Epithelial cell of proximal tubule (primary cell): ENCODE data around the gene LRP2. TPM values are rescaled to one million over a fixed set of nuclear protein-coding genes. Genes with fewer than 3 reads are reported as not detected.
"Not testable (repeated sequence)": the region's sequence is repeated elsewhere in the genome, so short reads cannot be mapped to it uniquely, and the experiment has no call there.

Source experiments
- DNase-seq: peaks from one replicate; pipeline ENCODE4 v3.0.0-alpha.2; 2011; ENCODE audit warnings: low read depth
- H3K4me3 ChIP-seq: 2 replicates; pipeline ENCODE4 v1.5.1; 2011; ENCODE audit warnings: low read depth, mild to moderate bottlenecking, low read length
- total RNA-seq: library from RNA; depleted of rRNA; stranded (reverse); fragments of >200 nt; gene quantifications from 2 replicates; pipeline ENCODE4 v1.2.3, GENCODE V29; 2015
- TF ChIP-seq, protein P1 (sequence below): conservative IDR thresholded peaks from 2 replicates; pipeline ENCODE4 v1.5.1; 2012; ENCODE audit warnings: low read depth, mild to moderate bottlenecking, low read length

The LRP2 gene
- total RNA-seq, 1 donor from 2014 or later: 0.17 TPM

DNA sequence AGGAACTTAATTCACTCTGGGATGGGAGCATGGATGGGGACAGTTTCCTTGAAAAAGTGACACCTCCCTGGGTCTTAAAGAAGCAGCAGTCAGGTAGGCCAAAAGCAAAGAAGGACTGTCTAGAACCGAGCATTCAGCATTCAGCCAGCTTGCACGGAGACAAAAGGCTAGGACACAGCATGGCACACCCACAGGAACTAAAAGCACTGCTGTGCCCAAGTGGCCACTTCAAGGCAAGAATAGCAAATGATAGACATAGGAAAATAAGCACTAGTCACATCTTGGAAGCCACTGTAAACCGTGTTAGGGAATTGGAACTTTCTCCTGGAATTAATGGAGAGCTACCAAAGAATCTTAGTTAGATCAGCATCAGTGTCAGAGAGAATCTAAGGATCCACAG is 47.0 kb downstream of the LRP2 start:
- TF ChIP-seq, protein P1, sequence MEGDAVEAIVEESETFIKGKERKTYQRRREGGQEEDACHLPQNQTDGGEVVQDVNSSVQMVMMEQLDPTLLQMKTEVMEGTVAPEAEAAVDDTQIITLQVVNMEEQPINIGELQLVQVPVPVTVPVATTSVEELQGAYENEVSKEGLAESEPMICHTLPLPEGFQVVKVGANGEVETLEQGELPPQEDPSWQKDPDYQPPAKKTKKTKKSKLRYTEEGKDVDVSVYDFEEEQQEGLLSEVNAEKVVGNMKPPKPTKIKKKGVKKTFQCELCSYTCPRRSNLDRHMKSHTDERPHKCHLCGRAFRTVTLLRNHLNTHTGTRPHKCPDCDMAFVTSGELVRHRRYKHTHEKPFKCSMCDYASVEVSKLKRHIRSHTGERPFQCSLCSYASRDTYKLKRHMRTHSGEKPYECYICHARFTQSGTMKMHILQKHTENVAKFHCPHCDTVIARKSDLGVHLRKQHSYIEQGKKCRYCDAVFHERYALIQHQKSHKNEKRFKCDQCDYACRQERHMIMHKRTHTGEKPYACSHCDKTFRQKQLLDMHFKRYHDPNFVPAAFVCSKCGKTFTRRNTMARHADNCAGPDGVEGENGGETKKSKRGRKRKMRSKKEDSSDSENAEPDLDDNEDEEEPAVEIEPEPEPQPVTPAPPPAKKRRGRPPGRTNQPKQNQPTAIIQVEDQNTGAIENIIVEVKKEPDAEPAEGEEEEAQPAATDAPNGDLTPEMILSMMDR: no peak
- H3K4me3 ChIP-seq: no peak overlapping the region
- no peak for DNase-seq

DNA sequence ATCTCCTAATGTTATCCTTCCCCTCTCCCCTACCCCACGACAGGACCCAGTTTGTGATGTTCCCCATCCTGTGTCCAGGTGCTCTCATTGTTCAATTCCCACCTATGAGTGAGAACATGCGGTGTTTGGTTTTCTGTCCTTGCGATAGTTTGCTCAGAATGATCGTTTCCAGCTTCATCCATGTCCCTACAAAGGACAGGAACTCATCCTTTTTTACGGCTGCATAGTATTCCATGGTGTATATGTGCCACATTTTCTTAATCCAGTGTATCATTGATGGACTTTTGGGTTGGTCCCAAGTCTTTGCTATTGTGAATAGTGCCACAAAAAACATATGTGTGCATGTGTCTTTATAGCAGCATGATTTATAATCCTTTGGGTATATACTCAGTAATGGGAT is 54.0 kb downstream of the LRP2 start:
- not testable (repeated sequence) for H3K4me3 ChIP-seq, DNase-seq

DNA sequence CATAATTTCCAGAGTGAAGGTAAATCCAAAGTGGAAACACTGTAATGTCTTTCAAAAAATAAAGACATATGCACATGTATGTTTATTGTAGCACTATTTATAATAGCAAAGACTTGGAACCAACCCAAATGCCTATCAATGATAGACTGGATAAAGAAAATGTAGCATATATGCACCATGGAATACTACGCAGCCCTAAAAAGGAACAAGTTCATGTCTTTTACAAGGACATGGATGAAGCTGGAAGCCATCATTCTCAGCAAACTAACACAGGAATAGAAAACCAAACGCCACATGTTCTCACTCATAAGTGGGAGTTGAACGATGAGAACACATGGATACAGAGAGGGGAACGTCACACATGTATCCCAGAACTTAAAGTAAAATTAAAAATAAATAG is 57.6 kb downstream of the LRP2 start:
- not testable (repeated sequence) for H3K4me3 ChIP-seq, DNase-seq

DNA sequence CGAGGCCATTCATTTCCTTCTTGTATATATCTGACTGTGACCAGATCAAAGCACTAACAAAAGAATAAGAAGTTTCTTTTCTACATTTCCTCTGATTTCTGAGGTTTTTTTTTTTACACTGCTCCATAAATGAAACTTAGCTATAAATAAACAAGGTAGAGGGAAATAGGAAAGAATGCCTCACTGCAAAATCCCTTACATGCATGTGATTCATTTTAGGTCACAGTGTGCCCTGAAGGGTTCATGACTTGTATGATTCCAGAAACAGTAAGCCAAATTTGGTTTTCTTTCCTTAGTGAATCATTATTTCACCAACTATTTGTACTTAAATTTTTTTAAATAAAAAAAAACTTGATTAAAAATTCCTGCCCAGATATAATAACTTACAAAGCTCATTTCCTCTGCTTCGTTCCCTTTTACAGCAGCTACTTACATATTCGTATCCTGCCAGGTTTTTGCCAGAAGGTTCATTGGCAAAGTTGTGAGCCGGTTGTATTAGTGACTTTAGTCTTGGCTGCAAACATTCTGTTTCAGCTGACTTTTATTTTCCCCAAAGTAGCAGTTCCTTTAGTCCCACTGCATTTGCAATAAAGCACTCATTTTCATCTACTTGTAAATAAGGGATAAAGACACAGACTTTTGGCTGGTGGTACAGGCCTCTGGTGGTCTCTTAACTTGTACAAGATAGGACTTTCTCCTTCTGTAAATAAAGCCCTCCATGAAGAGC is 58.6 kb downstream of the LRP2 start:
- TF ChIP-seq, protein P1: no peak
- DNase-seq: no peak
- H3K4me3 ChIP-seq: no peak overlapping the region

DNA sequence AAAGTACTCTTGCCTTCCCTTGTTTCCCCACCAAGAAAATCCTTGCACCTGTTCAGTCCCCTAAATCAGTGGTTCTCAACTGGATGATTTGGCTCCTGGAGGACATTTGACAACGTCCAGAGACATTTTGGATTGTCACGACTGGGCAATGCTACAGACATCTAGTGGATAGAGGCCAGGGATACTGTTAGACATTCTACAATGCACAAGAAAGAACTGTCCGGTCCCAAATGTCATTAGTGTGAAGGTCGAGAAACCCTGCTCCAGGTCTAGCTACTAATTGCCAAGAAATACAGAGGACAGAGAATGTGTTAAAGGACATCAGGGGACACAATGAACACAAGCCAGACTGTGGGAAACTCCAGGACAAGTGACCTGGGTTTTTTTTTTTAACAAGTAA is 60.0 kb downstream of the LRP2 start:
- no peak overlapping the region for H3K4me3 ChIP-seq
- TF ChIP-seq, protein P1: no peak
- DNase-seq: no peak

DNA sequence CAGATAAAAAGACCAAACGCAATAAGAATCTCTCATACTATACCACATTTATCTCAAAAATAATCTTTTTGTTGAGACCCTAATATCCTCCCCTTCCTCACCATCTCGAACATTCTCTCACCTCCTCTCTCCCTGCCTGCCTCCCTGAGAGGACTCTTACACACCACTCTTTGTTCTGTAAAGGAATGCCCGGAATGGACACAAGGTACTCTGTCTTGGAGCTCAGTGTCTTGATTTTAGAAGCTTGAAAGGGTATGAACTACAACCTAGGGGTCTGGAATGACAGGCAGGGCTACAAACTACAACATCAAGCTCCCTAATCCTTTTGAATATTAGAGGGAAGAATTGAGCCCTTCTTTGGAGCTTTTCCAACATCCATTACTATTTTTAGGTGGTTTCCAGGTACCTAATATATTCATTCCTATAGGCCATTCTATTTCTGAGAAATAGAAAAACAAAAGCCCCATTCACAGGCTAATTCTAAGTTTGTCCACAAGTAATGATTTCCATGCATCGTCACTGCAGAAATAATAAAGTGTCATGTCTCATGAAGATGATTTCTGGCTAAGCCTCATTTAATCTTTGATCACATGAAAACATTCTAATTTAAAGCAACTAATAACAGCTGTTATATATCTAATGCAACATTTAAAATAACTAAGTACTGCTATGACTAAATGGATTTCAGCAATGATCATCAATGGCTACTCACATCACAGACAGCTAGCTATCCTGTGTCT is 60.6 kb downstream of the LRP2 start:
- H3K4me3 ChIP-seq: no peak overlapping the region
- no peak for DNase-seq
- TF ChIP-seq, protein P1: no peak

DNA sequence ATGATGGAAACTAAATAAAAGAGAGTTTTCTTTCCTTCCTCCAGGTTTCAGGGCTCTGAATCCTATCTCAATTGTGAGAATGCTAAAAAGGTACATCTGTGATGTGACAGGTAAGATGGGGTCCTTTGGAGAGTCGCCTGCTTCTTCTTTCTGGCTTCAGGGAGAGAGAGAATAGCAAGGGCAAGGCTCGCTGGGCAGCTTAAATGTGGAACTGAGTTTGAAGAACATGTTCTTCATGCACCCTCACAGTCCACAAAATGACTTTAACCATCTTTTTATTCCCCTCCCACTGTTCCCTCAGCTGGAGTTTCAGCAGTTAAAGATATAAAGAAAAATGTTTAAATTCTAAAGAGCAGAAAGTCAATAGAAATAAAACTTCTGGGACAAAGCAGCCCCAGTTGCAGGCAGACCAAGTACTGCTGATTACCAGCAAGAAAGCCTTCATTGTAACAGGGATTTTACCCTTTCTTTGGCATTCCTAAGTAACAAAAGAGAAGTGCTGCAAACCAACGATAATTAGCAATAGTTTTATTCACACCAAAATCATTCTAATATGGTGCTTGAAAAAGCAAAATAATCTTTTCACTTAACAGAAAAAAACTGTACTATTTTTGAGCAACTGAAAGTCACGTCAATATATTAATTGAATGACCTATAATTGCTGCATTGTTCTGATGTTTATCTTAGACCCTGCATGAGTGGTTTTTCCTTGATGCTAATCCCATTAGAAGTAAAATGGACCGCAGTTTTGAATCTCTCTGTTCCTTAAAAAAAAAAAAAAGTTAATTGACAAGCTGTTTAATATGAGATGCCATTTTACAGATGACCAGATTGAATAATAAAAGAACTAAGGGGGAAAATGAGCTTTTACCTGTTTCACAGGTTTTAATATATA is 61.5 kb downstream of the LRP2 start:
- H3K4me3 ChIP-seq: no peak overlapping the region
- no peak for DNase-seq
- TF ChIP-seq, protein P1: no peak
